Lower leg skin (tissue), 3 donors: ENCODE data around the gene BCAS1.

ENCODE experiments used
- CTCF ChIP-seq, 3 donors: fragments of 450-650 bp; IDR thresholded peaks; one replicate each; pipeline ENCODE4 v1.5.1; 2016; ENCODE audit warnings: antibody characterized with exemption in 3 of 3, mild to moderate bottlenecking in 3 of 3, moderate library complexity in 2 of 3
- POLR2A ChIP-seq, 2 donors: fragments of 450-650 bp; IDR thresholded peaks; one replicate each; pipeline ENCODE4 v1.6.1; 2016 to 2017; ENCODE audit warnings: antibody characterized with exemption in 2 of 2, mild to moderate bottlenecking in 1 of 2, moderate library complexity in 1 of 2

- no peak for TF ChIP-seq CTCF (IDR thresholded peaks at IDR 0.05)
- TF ChIP-seq POLR2A (IDR thresholded peaks at IDR 0.05) = no peak
Measured at GRCh38 chr20:54015496-54015895, 54.9 kb downstream of the BCAS1 start.
